ENCODE data around the gene TCF4.

DNA sequence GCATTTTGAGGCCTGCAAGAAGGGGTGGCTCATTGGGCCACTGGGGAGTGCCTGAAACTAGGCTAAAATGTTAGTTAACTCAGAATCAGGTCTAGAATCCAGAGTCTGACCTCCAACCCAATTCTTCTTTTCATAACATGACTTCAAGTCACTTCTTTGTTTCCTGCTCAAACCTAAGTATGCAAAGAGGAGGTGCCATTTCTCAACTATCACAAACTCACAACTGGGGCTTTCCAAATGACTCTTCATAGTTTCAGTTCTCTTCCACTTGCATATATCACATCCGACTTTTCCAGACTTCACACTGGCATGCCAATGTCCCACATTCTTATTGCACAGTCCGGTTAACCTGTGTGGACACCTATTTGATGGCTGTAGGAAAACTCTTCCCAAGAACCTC lies 211.6 kb downstream of the TCF4 start:
- TF ChIP-seq, protein P1, sequence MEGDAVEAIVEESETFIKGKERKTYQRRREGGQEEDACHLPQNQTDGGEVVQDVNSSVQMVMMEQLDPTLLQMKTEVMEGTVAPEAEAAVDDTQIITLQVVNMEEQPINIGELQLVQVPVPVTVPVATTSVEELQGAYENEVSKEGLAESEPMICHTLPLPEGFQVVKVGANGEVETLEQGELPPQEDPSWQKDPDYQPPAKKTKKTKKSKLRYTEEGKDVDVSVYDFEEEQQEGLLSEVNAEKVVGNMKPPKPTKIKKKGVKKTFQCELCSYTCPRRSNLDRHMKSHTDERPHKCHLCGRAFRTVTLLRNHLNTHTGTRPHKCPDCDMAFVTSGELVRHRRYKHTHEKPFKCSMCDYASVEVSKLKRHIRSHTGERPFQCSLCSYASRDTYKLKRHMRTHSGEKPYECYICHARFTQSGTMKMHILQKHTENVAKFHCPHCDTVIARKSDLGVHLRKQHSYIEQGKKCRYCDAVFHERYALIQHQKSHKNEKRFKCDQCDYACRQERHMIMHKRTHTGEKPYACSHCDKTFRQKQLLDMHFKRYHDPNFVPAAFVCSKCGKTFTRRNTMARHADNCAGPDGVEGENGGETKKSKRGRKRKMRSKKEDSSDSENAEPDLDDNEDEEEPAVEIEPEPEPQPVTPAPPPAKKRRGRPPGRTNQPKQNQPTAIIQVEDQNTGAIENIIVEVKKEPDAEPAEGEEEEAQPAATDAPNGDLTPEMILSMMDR (IDR thresholded peaks at IDR 0.05) = no peak
- TF ChIP-seq POLR2A (IDR thresholded peaks at IDR 0.05) = no peak
